A673 (cell line): ENCODE data around the gene FOXN3.

Source experiments
- CTCF ChIP-seq: fragments of 300-800, 200-600 bp; sonication (generic); conservative IDR thresholded peaks from 2 replicates; pipeline ENCODE4 v1.5.1; 2017; ENCODE audit warnings: low read depth, mild to moderate bottlenecking, antibody characterized with exemption, low read length, moderate library complexity, mixed read lengths
- EZH2 ChIP-seq: fragments of 200-600 bp; sonication (generic); IDR thresholded peaks from 2 replicates; pipeline ENCODE4 v1.6.1; 2017; ENCODE audit warnings: borderline replicate concordance, low read depth, mild to moderate bottlenecking, mixed read lengths, antibody characterized with exemption, low read length; ENCODE audit not compliant: poor library complexity, severe bottlenecking

- TF ChIP-seq CTCF, result no peak
- TF ChIP-seq EZH2, result no peak
Observed at GRCh38 chr14:89215114-89215513, 201.9 kb downstream of the FOXN3 start.
